Activated gamma-delta T cell treated with anti-CD3 and anti-CD28 coated beads, Interleukin-2, amount 50 U/mL, for 16 hours (primary cell): ENCODE data around the gene TOP2B.

Experiments
- DNase-seq: peaks from one replicate; pipeline ENCODE4 v3.0.0-alpha.2; 2020; ENCODE audit warnings: low read depth

TOP2B gene

DNA sequence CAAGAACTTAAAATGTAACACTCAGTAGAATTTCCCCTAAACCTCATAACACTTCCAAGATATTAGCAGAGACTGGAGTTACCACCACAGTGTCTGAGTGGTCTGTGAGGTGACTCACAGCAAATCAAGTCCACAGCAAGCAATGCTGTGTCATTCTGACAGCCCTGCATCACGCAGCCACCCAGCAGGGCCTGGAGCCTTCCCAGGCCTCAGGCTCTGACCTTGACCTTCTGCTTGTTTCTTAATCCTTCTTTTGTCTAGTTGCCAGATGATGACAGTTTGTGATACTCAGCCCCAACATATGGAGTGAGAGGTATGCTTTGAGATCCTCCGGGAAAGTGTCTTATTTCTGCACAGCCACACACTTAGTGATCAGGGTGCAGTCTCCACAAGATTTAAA, 82.5 kb downstream of the TOP2B start:
- DNase-seq = no peak

DNA sequence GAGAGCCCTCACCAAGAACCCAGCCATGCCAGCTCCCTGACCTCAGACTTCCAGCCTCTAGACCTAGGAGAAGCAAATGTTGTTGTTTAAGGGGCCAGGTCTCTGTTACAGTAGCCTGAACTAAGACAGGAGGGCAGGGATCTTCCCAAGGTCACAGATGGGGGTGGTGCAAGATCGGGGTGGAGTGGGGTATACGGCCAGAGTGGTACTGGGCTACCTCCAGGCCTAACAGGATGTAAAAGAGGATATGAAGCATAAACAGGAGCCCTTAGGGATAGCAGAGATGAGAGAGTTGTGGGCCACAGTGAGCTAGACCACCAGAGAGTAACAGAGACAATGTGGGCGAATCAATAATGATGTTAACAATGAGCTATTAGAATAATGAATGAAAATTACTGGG, 82.9 kb downstream of the TOP2B start:
- no peak for DNase-seq

DNA sequence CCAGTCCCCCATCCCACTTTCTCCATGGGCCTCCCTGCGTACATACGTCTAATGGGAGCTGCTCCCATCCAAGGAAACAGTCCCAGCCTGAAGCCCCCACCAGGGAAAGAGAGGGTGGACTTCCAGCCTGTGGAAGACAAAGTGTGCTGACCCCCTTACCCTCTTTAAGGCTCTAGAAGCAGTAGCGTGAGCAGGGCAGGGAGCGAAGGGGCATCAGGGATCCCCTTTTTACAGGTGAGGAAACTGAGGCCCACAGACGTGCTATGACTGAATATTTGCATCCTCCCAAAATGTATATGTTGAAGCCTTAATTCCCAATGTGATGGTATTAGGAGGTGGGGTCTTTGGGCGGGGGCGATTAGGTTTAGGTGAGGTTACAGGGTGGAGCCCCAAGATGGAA, 83.4 kb downstream of the TOP2B start:
- no peak for DNase-seq

DNA sequence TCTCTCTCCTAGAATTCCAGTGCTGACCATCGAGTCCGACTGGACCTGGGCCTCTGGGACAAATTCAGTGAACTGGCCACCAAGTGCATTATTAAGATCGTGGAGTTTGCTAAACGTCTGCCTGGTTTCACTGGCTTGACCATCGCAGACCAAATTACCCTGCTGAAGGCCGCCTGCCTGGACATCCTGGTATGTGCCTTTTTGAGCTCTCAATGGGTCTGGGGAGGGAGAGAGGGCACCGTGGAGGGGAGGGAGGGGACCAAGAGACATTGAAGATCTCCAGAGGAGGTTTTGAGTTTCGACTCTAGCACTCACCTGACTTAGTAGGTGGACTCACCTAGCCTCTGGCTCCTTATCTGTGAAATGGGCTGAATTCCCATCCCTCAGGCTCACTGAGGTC, 84.2 kb downstream of the TOP2B start:
- no peak for DNase-seq

DNA sequence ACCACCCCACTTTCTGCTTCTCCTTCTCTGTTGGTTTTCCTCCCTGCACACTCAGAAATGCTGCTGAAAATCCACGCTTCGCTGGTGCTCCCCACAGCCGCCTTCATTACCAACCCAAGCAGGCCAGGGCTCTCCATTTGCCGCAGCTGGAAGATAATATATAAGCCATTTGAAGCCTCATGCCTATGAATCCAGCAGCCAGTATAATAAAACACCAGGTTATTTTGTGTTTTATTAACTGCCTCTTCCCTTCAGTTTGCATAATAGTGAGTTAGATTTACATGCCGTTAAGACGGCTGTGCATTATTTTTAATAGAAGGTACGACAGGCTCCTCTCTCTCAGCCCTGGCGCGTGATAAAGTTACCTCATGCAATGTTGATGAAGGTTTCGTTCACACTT, 86.6 kb downstream of the TOP2B start:
- no peak for DNase-seq

DNA sequence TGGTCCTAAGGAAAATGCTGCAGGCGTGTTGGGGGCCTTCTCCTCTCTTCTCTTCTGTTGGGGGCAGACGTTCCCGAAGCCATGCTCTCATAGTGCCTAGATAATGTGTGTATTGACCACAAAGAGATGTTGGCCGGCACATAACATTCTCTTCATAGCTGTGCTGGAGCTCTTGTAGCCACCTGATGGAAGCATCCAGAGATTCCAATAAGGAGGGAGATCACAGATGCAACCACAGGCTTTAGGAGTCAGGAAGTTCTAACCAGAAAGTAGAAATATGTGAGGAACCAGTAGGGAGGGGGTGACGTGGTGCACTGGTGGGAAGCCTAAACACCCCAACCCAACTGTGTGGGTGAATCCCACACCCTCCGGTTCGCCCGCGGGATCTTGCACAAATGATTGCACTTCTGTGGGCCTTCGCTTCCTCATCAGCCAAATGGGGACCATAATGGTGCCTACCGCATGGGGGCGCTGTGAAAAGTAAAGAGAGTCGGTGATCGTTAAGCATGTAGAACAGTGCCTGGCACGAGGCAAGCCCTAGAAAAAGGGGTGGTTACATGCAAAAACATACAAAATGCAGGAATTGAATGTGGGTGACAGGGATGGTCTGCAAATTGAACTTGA, 87.8 kb downstream of the TOP2B start:
- no peak for DNase-seq

DNA sequence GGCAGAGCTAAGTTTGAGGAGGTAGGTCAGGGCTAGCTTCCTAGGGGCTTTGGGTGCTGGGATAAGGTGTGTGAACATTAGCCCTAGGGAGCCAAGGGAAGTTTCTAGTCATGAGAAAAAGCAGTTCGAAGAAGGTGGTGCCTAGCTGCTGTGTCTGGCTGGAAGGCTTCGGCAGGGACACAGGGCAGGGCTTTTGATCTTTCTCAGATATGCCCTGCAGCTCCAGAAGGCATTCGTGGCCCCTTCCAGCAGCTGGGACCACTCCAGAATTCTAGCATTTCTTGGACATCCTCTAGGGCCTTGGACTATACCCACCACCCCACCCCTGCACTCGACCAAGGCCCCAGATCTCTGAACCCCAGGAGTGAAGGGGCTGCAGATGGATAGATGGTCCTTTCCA, 88.6 kb downstream of the TOP2B start:
- no peak for DNase-seq

DNA sequence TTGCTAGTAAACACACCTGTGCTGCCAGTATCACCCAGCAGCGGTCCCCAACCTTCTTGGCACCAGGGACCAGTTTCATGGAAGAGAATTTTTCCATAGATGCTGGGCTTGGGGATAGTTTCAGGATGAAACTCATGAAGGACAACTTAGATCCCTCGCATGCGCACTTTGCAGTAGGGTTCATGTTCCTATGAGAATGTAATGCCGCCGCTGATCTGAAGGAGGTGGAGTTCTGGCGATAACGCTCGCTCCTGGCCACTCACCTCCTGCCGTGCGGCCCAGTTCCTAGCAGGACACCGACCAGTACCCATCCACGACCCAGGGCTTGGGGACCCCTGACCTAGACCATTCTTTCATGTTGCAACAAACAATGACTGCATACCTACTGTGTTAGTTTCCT, 89.7 kb downstream of the TOP2B start:
- DNase-seq = no peak

DNA sequence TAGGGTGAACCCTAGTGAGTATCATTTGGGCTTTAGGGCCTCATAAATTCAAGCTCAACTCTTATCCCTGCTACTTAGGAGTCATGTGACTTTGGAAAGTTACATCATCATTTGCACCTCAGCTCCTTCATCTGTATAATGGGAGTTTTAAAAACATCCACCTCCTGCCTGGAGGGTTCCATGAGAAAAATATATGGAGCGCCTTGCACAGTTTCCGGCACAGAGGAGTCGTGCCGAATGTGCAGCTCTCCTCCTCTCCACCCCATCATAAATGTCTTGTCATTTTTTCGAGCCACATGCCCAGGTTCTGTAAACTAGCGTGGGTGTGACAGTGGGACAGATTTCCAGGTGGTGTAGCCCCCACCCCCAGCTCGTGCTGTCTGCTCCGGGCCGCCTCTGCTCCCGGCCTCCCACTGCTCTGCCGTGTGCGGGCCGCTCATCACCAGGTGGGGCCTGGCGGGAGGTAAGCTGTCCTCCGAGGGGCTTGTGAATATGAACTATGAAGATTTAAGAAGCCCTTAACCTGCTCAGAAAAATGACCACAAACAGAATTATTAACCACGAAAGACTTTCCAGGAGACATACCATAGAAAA, 90.4 kb downstream of the TOP2B start:
- no peak for DNase-seq

DNA sequence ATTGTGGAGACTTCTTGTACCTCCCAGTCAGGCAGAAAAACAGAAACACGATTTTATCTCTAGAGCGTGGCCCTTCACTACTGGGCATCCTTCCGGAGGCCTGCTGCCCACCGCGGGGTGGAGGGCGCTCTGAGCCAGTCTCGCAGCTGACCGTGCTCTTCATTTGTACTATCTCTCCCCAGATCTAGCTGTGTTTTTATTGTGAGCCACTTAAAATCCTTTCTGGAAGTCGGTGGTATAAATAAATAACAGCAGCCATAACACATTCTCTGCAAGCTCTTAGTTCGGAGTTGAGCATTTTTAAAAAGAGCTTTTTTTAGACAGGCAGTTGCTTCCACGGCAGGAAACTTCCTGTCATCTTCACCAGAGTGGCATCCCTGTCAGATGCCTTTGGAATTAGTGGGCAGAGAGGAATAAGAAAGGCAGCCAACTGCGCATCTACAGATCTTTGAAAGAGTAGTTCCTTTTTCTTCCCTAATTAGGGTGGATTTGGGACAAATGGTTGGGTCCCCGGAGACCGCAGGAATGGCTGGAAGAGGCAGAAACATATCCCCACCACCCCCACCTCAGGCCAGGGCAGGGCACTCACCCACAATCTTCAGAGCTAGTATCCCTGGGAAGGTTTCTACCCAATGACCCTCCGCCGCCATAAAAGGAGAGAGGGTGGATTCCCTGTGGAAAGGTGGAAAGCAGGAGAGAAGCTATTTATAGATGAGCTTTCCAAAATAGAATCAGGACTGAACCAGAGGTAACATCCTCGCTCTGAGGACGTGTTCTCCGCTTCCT, 91.1 kb downstream of the TOP2B start:
- no peak for DNase-seq

DNA sequence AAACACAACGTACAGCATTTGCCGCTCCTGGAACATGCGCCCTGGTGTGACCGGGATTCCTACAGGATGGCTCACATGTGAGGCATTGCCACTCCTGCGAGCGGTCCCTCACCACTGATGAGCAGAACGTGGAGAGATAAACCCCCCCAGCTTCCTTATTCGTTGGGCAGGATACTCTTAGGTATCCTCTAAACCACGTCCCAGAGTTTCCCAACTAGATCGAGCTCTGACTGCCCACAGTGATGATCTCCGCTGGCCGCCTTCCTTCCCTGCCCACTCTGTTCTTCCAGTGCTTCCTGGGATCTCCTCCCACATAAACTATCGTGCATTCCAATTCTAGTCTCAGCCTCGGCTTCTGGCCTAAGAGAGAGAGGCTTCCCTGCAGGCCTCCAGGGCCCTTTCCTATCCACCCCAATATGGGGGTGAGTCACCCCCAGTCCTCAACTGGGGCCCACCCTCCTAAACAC, 91.8 kb downstream of the TOP2B start:
- no peak for DNase-seq

DNA sequence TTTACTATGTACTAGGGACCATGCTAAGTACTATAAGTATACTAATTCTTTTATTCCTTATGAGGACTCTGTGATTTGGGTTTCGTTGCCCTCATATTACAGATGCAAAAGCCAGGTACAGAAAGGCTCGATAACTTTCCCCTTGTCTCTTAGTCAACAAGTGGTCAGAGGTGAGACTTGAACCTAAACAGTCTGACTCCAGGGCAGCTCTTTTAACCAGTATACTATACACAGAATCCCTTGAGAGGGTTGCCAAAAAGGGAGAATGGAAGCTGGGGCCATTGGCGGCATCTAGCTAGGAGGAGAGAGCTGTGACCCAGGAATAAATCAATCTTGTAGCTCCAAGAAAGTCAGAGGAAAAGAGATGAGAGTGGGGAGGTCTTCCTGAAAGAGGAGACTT, 92.4 kb downstream of the TOP2B start:
- DNase-seq = no peak

DNA sequence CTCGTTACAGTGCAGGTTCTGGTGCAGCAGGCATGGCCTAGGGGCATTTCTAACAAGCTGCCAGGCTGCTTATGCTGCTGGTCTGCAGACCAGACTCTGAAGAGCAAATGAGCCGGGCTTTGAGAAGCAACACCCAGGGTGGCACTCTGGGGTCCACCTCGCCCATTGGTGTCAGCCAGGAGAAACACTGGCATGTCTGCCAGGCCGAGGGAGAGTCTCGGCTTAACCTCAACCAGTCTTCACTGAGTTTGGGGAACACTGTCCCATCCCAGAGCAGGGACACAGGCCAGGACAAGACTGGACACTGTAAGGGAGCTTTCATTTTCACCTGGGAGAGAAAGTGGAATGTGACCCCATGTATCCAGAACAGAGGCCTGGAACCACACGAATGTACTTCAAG, 93.4 kb downstream of the TOP2B start:
- no peak for DNase-seq

DNA sequence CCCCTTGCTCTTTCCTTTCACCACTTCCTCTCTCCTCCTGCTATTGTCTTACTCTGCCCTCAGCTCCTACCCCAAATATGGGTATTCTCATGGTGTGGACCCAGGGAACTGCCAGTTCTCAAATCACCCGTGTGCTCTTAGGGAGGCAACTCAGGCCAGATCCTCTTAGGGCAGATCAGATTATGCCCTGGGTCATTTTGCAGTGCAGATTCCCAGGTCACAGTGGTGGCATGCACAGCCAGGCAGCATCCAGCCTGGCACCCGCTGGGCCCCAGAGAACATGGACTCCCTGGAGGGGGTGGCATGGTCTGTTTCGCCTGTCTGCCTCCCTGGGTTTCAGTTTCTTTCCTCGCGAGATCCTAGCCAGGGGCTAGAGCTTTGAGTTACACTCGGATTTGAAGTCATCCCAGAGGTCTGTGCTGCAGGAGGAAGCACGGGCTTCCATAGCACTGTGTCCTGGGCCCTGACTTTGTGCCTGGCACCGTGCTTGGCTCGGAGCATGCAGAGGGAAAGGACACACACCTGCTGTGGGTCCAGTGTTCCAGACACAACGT, 96.1 kb downstream of the TOP2B start:
- no peak for DNase-seq

DNA sequence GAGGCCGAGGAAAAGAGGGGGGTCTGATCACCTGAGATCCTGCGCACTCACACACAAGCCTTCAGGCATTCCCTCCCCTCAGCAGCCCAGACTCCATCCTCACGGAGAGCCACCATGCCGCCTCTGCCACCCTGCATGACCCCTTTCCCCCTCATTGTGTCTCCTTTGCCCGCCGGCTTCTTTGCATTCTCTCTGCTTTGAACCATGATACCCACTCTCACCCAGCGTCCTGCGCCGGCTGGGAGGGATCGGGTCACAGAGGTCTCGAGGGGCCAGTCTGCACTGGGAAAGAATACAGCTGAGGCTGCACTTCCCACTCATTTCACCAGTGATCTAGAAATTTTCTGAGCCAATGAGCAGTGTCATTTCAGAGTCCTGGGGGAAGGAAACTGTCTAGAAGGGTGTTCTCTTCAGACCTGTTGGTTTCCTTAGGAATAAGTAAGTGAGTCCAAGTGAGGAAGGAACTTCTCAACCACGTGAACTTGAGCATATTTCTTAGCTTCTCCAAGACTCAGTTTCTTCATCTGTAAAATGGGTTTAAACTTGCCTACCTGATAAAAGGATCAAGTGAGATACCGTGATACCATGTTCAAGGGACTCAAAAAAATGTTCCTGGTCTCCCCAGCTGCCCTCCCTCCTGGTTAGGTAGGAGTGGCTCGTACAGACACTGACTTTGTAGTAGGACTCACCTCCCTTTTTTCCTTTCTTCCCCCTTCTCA, 96.7 kb downstream of the TOP2B start:
- DNase-seq = no peak

DNA sequence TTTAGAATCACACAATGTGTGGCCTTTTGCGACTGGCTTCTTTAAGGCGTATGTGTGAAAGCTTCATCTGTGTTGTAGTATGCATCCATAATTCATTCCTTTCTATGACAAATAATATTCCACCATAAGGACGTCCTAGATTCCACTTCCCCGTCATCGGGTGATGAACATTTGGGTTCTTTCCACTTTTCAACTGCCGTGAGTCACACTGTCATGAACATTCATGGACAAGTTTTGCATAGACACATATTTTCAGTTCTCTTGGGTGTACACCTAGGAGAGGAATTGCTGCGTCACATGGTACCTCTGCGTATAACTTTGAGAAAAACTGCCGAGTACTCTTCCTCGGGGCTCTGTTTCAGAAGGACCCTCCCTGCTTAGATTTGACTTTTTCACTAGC, 97.3 kb downstream of the TOP2B start:
- DNase-seq = no peak

DNA sequence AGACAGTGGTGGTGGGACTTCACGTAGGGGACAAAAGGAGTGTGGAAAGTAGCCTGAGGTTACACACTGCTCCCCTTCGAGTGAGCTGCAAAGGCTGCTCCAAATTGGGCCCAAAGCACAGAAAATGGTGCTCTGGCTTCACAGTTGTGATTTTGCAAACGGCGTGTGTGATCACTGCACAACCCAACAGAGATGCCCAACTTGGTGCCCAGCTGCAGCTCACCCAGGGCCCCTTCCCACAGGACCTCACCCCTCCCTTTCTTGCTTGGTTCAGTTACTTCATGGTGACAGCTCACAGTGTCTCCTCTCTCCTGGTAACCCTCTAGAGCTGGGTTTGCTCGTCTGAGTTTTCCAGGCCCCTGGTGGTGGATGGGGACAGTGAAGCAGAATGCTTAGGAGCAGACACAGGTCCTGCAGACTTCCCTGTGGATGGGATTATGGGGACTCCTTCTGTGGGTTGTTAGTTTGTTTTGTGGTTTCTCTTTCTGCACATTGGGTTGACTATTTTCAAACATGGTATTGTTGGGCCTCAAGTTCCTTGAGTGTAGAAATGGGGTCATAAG, 98.3 kb downstream of the TOP2B start:
- no peak for DNase-seq

DNA sequence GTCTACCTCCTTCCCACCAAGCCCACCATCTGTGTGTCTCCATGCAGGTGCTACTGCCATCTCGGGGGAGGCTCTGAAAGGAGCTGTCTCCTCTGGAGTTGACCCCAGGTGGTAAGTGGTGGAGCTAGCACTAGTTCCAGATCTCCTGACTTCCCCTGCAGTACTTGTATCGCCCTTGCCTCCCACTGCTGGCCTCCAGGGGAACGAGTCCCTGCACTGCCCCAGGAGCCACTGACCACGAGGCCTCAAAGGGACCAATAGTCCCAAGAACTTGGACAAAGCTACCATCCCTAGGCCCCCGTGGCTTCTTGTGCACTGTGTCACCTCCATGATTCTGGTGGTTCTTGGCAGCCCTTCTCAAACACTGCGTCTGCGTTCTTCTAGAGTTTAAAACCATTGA, 98.9 kb downstream of the TOP2B start:
- no peak for DNase-seq

DNA sequence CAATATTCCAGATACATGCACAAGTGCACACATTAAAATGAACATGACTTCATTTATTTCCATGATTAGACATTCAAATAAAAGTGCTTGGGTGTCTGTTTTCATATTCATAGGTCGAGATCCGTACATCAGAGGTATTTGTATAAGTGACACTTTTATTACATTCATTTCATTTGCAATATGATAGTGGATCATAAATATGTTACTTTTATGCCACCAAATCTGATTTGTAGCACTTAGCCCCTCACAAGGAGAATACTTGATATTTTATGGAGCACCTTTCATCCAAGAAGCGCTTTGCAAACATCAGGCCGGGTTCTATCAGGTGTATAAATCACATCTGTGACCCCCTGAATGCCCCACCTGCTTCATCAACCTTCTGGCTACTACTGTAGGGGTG, 100.6 kb downstream of the TOP2B start:
- no peak for DNase-seq

DNA sequence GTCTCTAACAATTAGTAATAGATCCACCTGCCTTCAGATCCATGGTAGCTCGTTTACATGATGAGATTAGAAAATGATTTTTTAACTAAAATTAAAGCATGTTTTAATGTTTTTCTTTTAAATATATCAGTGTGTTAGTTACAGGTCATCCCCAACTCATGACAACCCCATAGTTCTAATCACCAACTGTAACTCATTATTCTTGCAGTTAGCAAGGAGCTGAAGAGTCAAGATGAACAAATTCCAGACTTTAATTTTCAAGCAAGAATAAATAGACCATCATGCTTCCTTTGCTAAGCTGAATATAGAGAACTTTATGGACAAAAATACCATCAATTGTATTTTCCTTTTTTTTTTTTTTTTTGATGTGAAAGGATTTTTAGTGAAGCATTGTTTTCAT, 101.1 kb downstream of the TOP2B start:
- no peak for DNase-seq

DNA sequence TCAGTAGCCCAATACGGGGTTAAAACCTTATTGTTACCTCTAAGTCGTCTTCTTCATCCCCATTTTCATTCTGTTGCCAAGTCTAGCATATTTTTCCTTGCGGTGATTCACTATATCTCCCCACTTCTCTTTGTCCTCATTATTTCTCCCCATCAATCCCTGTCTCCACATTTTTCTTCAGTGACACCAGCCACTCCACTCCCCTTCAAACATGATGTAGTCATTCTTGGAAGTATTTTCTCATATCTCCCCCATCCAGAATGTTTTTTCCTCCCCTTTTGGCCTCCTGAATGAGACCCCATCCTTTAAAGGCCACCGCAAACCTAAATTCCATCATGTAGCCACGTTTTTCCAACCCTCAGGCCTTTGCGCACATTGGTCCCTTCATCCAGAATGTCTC, 105.9 kb downstream of the TOP2B start:
- DNase-seq = no peak

DNA sequence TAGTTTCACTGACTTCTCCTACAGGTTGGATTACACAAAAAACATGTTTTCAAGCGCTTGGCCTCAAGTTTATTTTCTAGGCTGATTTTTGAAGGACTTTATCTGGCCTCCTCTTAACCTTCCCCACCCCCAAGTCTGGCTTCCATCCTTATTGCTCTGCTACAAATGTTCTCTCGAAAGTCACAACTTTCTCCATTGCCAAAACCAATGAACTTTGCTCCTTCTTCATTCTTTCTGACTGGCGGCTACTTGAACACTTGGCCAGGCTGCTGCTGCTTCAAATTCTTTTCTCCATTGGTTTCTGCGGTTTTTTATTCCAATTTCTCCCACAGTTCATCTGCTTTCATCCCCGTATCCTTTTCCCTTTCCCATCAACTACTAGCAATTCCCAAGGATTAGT, 106.6 kb downstream of the TOP2B start:
- no peak for DNase-seq
